Activated CD4-positive, alpha-beta T cell treated with anti-CD3 and anti-CD28 coated beads, Interleukin-2, amount 50 U/mL, for 48 hours (primary cell): ENCODE results near the gene SEC14L6.

Source experiments
- DNase-seq, 2 experiments: peaks; one replicate each; pipeline ENCODE4 v3.0.0-alpha.2; 2020

Gene SEC14L6

GRCh38 chr22:30491381-30491780 lies 55.2 kb downstream of the SEC14L6 start:
- DNase-seq, result no peak

- no peak for DNase-seq
Observed at GRCh38 chr22:30490399-30490798, 56.1 kb downstream of the SEC14L6 start.

DNA sequence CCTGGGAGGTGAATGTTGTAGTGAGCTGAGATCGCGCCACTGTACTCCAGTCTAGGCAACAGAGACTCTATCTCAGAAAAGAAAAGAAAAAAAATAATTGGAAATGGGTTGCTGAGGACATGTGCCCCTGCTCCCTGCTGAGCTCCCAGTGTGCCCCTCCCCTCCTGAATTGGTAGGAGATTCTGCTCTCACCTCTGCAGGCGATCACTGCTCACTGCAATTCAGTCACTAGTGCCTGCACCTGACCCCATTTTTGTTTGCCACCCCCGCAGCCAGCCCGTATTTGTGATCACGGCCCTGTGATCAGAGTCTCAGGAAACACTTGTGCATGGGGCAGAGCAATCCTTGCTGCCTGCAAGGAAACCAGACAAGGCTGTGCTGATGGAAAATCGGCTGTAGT lies 58.4 kb downstream of the SEC14L6 start:
- DNase-seq, result no peak

DNA sequence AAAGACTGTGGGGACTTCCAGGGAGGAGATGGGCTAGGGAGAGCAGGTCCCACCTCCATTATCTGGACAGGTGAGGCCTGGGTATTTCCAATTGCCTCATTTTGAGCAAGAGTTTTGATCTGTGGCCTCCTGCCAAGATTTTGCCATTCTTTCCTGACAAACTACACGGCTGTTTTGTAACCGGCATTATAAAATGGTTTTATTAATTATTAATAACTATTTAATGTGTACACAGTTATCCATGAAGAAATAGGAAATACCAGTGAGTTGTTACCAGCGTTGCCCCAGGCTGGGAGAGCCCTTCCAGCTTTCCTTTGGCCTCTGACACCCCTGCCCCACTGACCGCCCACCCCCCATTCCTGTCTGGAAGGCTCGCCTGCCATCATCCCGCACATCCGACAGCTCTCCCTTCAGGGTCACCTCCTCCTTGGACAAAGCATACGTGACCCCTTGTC lies 59.9 kb downstream of the SEC14L6 start:
- DNase-seq, result no peak

- no peak for DNase-seq
Observed at GRCh38 chr22:30486118-30486517, 60.4 kb downstream of the SEC14L6 start.

DNA sequence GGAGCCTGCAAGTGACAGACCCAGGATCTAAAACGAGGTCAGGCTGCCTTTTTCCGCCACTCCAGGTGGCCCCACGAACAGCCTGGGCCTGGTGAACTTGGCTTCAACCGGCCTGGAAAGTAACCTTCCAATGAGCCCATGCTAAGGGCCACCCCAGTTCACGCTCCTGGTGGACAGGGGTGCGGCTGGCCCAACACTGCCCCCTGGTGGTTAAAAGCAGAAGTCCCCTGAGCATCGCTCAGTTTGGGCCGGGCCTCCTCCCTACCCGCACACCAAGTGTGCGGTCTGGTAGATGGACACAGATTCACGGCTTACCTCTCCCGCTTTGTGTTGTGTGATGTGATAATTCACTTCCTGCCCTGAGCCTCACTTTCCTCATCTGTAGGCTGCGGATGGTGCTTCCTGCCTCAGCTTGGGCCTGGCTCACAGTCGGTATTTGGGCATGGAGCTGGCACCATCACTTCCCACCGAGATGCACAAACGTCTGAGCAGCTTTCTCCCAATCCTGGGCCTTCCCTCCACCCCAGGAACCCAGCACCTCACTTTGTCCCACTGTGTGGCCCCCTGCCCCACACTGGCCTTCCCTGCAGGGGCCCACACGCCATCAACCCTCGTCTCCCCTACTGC lies 61.1 kb downstream of the SEC14L6 start:
- peak; percentile 79 to 84 for DNase-seq

DNA sequence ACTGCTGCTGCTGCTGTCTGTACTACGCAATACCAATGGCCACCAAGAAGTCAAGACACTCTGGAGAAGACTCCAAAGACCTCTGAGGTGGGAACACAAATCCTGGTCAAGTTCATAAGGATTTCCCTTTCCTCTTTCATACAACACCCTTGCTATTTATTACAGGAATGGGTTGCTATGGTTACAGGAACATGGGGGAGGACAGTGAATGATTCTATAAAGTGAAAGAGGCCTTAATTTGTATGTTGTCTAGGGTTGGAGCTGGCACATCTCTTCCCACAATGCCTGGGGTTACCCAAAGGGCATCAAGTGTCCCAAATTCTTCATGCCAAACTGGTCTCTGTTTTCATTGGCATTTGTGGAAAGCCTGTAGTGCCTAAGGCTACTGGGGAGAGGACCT lies 63.4 kb downstream of the SEC14L6 start:
- DNase-seq, result no peak

DNA sequence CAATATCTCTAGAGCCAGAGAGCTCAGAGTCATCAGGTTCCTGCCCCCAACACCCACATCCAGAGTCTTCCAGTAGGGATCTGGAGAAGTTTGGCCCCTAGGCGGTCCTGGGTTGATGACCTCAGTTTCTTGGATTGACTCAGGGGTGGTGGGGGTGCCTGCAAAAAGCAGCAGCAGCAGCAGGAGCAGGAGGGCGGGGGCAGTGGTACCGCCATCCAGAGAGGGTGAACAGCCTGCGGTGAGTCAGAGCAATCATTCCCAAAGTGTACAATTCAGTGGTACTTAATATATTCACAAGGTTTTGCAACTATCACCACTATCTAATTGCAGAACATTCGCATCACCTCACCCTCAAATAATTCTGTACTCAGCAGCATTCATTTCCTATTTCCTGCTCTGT lies 64.8 kb downstream of the SEC14L6 start:
- DNase-seq, result no peak

DNA sequence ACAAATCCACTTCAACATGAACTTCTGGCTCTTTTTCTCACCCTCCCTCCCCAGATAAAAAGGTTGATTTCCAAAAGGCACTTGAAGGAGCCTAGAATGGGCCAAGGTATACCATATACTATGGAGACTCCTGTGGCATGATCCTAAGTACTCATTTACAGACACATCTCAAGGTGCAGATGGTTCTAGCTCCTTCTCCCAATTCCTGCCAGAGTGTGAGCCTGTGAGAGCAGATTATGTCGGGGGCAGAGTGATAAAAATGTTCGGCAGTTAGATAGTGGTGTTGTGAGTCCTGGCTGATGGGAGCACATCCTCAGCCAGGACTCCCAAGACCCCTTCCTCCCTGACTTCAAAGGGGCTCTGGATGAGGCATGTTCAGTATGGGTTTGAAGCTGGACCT lies 66.6 kb downstream of the SEC14L6 start:
- DNase-seq, result no peak

DNA sequence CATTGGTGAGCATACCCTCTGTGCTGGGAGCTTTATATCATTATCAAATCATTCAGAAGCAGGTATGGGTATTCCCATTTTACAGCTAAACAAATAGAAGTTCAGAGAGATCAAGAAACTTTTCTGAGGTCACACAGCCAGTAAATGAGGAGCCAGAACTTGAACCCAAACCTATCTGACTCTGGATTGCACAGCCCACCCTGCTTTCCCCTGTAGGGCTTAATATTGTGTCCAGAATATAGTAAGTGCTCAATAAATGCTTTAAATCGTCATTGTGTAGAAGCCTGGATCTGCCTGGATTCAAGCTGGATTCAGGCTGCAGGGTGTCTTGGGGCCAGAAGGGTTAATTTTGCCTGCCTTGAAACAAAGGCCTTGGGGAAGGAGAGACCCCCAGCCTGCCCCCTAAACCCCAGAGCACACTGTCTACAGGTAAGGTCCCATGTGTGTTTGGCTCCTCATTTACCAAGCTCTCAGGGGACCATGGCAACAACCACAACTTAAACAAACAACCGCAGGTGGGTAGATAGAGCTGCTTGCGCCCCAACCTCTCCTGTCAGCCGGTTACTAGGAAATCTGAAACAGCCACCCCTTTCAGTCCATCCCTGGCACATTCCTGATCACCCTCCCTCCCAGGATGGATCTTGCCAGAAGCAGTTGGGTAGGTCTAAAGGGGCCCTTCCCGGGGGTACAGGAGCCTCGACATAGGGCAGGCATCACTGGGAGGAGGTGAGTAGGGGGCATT lies 71.7 kb downstream of the SEC14L6 start:
- DNase-seq, result no peak

GRCh38 chr22:30474121-30474520 lies 72.4 kb downstream of the SEC14L6 start:
- DNase-seq, result no peak

- DNase-seq, result no peak
Observed at GRCh38 chr22:30472994-30473720, 73.4 kb downstream of the SEC14L6 start.
